CD4-positive, alpha-beta memory T cell (primary cell): ENCODE measurements around the gene USP4. TPM values are rescaled to one million over a fixed set of nuclear protein-coding genes. Genes with fewer than 3 reads are reported as not detected.
A peak's percentile ranks its signal among the peaks of the same experiment; 100 is the strongest.
"Not testable (repeated sequence)": the region's sequence is repeated elsewhere in the genome, so short reads cannot be mapped to it uniquely, and the experiment has no call there.

Experiments used
- CTCF ChIA-PET: fragments of 350-600 bp; sonication (Branson Sonifier 250); formaldehyde crosslinking; loops from one replicate; lab custom pipeline; 2021; ENCODE audit warnings: inconsistent platforms; ENCODE audit not compliant: partially characterized antibody; lab: Charles Lee
- POLR2A ChIA-PET: fragments of 350-600 bp; sonication (Branson Sonifier 250); formaldehyde crosslinking; loops from one replicate; lab custom pipeline; 2021; ENCODE audit not compliant: partially characterized antibody; lab: Charles Lee
- DNase-seq, 5 donors: peaks; one replicate each; pipeline versions ENCODE4 v3.0.0 to v3.0.0-alpha.2; 2020 to 2022; ENCODE audit warnings: mixed read lengths in 1 of 5
- H3K27ac ChIP-seq: one replicate; pipeline ENCODE4 v1.7.0; 2013; ENCODE audit warnings: low read depth, low read length
- H3K27me3 ChIP-seq: 2 replicates; pipeline ENCODE4 v1.7.0; 2013; ENCODE audit warnings: mild to moderate bottlenecking, low read length, moderate library complexity; ENCODE audit not compliant: insufficient read depth
- H3K36me3 ChIP-seq: 2 replicates; pipeline ENCODE4 v1.7.0; 2013; ENCODE audit warnings: mild to moderate bottlenecking, low read length, moderate library complexity; ENCODE audit not compliant: insufficient read depth
- H3K4me1 ChIP-seq: 2 replicates; pipeline ENCODE4 v1.7.0; 2013; ENCODE audit warnings: mild to moderate bottlenecking, low read length, moderate library complexity; ENCODE audit not compliant: insufficient read depth
- H3K4me3 ChIP-seq, 2 donors: one replicate each; pipeline ENCODE4 v1.7.0; 2013; ENCODE audit warnings: low read length in 2 of 2, mild to moderate bottlenecking in 1 of 2
- H3K9me3 ChIP-seq, 2 donors: one replicate each; pipeline ENCODE4 v1.7.0; 2013; ENCODE audit warnings: low read length in 2 of 2, control low read depth in 1 of 2; ENCODE audit not compliant: control insufficient read depth in 1 of 2
- H3K27ac Mint-ChIP-seq, 7 donors: one replicate each; pipeline ENCODE4 v1.8.0; 2020 to 2021; ENCODE audit warnings: mixed read lengths in 7 of 7, mild to moderate bottlenecking in 6 of 7, inconsistent platforms in 3 of 7, moderate library complexity in 3 of 7
- H3K27me3 Mint-ChIP-seq, 2 donors: one replicate each; pipeline ENCODE4 v1.8.0; 2020 to 2021; ENCODE audit warnings: mixed read lengths in 2 of 2
- H3K36me3 Mint-ChIP-seq, 2 donors: one replicate each; pipeline ENCODE4 v1.8.0; 2020 to 2021; ENCODE audit warnings: mixed read lengths in 2 of 2, inconsistent platforms in 1 of 2, mild to moderate bottlenecking in 1 of 2
- H3K4me1 Mint-ChIP-seq, 4 donors: one replicate each; pipeline ENCODE4 v1.8.0; 2020 to 2021; ENCODE audit warnings: mixed read lengths in 4 of 4, mild to moderate bottlenecking in 1 of 4
- H3K4me3 Mint-ChIP-seq, 8 donors: one replicate each; pipeline ENCODE4 v1.8.0; 2020 to 2021; ENCODE audit warnings: mixed read lengths in 8 of 8, mild to moderate bottlenecking in 7 of 8, moderate library complexity in 6 of 8, inconsistent platforms in 3 of 8
- H3K9me3 Mint-ChIP-seq, 8 donors: one replicate each; pipeline ENCODE4 v1.8.0; 2020 to 2021; ENCODE audit warnings: mixed read lengths in 8 of 8, mild to moderate bottlenecking in 5 of 8, inconsistent platforms in 3 of 8, moderate library complexity in 1 of 8
- intact Hi-C: fragments of 100-400 bp; cut with micrococcal nuclease; formaldehyde crosslinking; loops from one replicate; pipeline ENCODE4 v1.15.1; 2023
- polyA plus RNA-seq, 2 donors: library from polyadenylated mRNA; unstranded; fragments of 300-500 nt; fragmentation: Illumina TruSeq; gene quantifications; one replicate each; pipeline ENCODE4 v1.2.3, GENCODE V29; 2021
- total RNA-seq, 2 experiments: library from RNA; stranded (reverse); gene quantifications; one replicate each; pipeline ENCODE4 v1.2.3, GENCODE V29; 2021

USP4 gene
- total and polyA plus RNA-seq, 4 experiments from 2014 or later = 73.2 to 114 (median 93.0) TPM

DNA sequence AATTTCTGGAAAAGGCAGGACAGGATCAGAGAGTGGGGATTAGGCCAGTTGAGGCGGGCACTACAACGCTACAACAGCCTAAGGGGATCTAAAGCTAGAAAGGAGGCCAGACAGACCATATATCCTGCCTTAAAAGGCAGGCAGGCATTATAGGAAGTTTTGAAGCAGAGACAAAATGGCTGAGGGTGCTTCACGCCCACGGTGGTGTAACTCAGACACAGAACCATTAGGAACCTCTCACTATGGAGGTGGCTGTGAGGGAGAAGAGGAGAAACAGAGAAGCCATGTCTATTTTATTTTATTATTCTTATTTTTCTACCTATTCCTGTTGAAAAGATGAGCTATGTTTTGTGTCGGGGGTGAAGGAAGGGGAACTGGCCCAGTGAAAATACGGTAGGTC is 2.1 kb upstream of the USP4 start:
- no peaks in the 10 kb centered on the region for H3K27me3 Mint-ChIP-seq
- ChIA-PET POLR2A (interaction anchor here (0.8 to 1.2 kb wide), 4 partner anchors 9 to 74 kb away, joined by 3 to 4 read pairs (median 4); partner anchors contain the start of genes RHOA and TCTA), CTCF (interaction anchor here (1.7 to 2.2 kb wide), 2 partner anchors 10 to 107 kb away, joined by 7 read pairs; no protein-coding TSS in a partner anchor)
- no peak for DNase-seq
- H3K4me3 Mint-ChIP-seq = peak overlapping the region in 5 of 8 donors; percentile 22 to 43 (median 35)
- peaks cover 26 to 50% (median 39%) of the 10 kb centered on the region in 4 donors for H3K4me1 Mint-ChIP-seq
- H3K9me3 ChIP-seq = no peaks in the 10 kb centered on the region
- H3K36me3 Mint-ChIP-seq = peaks cover 3 to 11% of the 10 kb centered on the region in 2 donors
- no peak overlapping the region for H3K27ac ChIP-seq
- no peak overlapping the region for H3K4me3 ChIP-seq
- peak overlapping the region; percentile 43 to 97 (median 85) for H3K27ac Mint-ChIP-seq
- H3K9me3 Mint-ChIP-seq = no peaks in the 10 kb centered on the region
- no peaks in the 10 kb centered on the region for H3K27me3 ChIP-seq
- no peaks in the 10 kb centered on the region for H3K36me3 ChIP-seq
- peaks cover 50% of the 10 kb centered on the region for H3K4me1 ChIP-seq
- intact Hi-C loops = loop anchor here (5.0 to 10.0 kb wide), 2 partner anchors 317 to 330 kb away; partner anchors contain the start of genes APEH, IMPDH2 and NDUFAF3

GRCh38 chr3:49339581-49339940 is 292 bp downstream of the USP4 start:
- CTCF ChIA-PET = interaction anchor here (0.9 to 9.4 kb wide), 28 partner anchors 10 to 240 kb away, joined by 3 to 147 read pairs (median 6); partner anchors contain the start of genes DAG1, GPX1, KLHDC8B and NICN1
- H3K27me3 ChIP-seq = no peaks in the 10 kb centered on the region
- POLR2A ChIA-PET = interaction anchor here (0.6 to 3.1 kb wide), 47 partner anchors 8 to 959 kb away, joined by 3 to 179 read pairs (median 6); partner anchors contain the start of genes AMIGO3, APEH, ARIH2 and C3orf62
- H3K9me3 ChIP-seq = no peaks in the 10 kb centered on the region
- H3K27me3 Mint-ChIP-seq = no peaks in the 10 kb centered on the region
- H3K9me3 Mint-ChIP-seq = peaks cover 0 to 2% (median 0%) of the 10 kb centered on the region in 8 donors
- H3K4me3 ChIP-seq = peak overlapping the region; percentile 63 to 81
- H3K27ac ChIP-seq = peak overlapping the region; percentile 92
- H3K36me3 ChIP-seq = peaks cover 8% of the 10 kb centered on the region
- peaks cover 8 to 23% of the 10 kb centered on the region in 2 donors for H3K36me3 Mint-ChIP-seq
- peak in 1 of 5 donors; percentile 48 for DNase-seq
- intact Hi-C loops = no loop called here
- peak overlapping the region; percentile 96 to 100 (median 98) for H3K27ac Mint-ChIP-seq
- H3K4me1 ChIP-seq = peaks cover 53% of the 10 kb centered on the region
- H3K4me1 Mint-ChIP-seq = peaks cover 24 to 53% (median 40%) of the 10 kb centered on the region in 4 donors
- H3K4me3 Mint-ChIP-seq = peak overlapping the region; percentile 91 to 97 (median 94)

DNA sequence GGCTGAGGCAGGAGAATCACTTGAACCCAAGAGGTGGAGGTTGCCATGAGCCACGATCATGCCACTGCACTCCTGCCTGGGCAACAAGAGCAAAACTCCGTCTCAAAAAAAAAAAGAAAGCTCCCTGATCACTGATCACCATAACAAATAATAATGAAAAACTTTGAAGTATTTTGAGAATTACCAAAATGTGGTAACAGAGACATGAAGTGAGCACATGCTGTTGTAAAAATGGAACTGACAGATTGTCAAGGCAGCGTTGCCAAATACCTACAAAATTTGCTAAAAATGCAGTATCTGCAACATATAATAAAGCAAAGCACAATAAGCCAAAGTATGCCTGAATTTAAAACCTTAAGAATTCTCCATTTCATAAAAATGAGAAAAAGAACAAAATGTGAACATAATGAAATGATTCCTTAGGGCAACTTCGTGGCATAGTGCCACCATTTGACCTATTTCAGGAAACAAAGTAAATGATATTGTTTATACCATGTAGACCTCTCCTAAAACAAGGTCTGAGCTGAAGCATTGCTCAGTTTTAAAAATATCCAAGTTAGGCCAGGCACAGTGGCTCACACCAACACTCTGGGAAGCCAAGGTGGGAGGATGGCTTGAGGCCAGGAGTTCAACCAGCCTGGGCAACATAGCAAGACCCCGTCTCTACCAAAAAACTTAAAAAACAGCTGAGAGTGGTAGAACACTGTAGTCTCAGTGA is 5.8 kb downstream of the USP4 start:
- Mint-ChIP-seq H3K4me3 (no peak overlapping the region), H3K9me3 (peaks cover 0 to 2% (median 0%) of the 10 kb centered on the region in 8 donors), H3K4me1 (peaks cover 20 to 47% (median 34%) of the 10 kb centered on the region in 4 donors), H3K27me3 (no peaks in the 10 kb centered on the region), H3K36me3 (peaks cover 23 to 56% of the 10 kb centered on the region in 2 donors), H3K27ac (peak overlapping the region; percentile 61 to 96 (median 92))
- intact Hi-C loops = no loop called here
- no peak overlapping the region for H3K27ac ChIP-seq
- H3K4me1 ChIP-seq = peaks cover 39% of the 10 kb centered on the region
- H3K36me3 ChIP-seq = peaks cover 28% of the 10 kb centered on the region
- H3K4me3 ChIP-seq = no peak overlapping the region
- DNase-seq = no peak
- ChIA-PET CTCF (interaction anchor here (1.1 to 9.4 kb wide), 4 partner anchors 8 to 114 kb away, joined by 3 to 147 read pairs (median 4); partner anchors contain the start of gene TCTA), POLR2A (interaction anchor here (1.4 kb wide), 2 partner anchors 8 to 11 kb away, joined by 4 read pairs; no protein-coding TSS in a partner anchor)
- no peaks in the 10 kb centered on the region for H3K9me3 ChIP-seq
- H3K27me3 ChIP-seq = no peaks in the 10 kb centered on the region

DNA sequence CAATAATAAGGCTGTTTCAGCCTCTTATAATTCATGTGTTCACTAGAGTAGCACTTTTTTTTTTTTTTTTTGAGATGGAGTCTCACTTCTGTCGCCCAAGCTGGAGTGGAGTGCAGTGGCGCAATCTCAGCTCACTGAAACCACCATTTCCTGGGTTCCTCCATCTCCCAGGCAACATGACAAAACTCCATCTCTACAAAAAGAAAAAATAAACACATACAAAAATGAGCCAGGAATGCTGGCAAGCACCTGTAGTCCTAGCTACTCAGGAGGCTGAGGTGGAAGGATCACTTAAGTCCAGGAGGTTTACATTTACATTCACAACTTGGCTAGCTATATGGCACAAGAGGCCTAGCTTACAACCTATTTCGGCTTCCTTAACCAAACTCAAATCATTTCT is 6.8 kb downstream of the USP4 start:
- peak overlapping the region in 7 of 8 donors; percentile 29 to 69 (median 46) for H3K4me3 Mint-ChIP-seq

DNA sequence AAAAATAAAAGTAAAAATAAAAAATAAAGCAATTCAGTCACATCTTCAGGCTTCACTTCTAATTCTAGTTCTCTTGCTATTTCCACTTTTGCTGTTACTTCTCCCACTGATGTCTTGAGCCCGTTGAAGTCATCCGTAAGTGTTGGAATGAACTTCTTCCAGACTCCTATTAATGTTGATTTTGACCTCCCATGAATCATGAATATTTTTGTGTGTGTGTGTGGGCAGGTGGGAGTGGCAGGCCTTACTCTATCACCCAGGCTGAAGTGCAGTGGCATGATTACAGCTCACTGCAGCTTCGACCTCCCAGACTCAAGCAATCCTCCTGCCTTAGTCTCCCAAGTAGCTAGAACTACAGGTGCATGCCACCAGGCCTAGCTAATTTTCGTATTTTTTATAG is 10.7 kb downstream of the USP4 start:
- intact Hi-C loops = no loop called here
- no peaks in the 10 kb centered on the region for H3K27me3 Mint-ChIP-seq
- ChIA-PET POLR2A (interaction anchor here (1.6 kb wide), 1 partner anchor 11 kb away, joined by 7 read pairs; the partner anchor contains the start of gene USP4), CTCF (interaction anchor here (2.8 kb wide), 1 partner anchor 11 kb away, joined by 8 read pairs; the partner anchor contains the start of gene USP4)
- H3K4me3 Mint-ChIP-seq = no peak overlapping the region
- H3K36me3 Mint-ChIP-seq = peaks cover 47 to 75% of the 10 kb centered on the region in 2 donors
- H3K4me1 ChIP-seq = peaks cover 12% of the 10 kb centered on the region
- H3K27me3 ChIP-seq = no peaks in the 10 kb centered on the region
- H3K27ac Mint-ChIP-seq = peak overlapping the region in 2 of 7 donors; percentile 22 to 68
- H3K9me3 ChIP-seq = no peaks in the 10 kb centered on the region
- no peaks in the 10 kb centered on the region for H3K9me3 Mint-ChIP-seq
- no peak overlapping the region for H3K4me3 ChIP-seq
- no peak for DNase-seq
- H3K36me3 ChIP-seq = peaks cover 52% of the 10 kb centered on the region
- no peak overlapping the region for H3K27ac ChIP-seq
- H3K4me1 Mint-ChIP-seq = peaks cover 12 to 22% (median 17%) of the 10 kb centered on the region in 4 donors

More for the DNA sequence above, 6.8 kb downstream of the USP4 start:
- Histone ChIP-seq H3K9me3 (no peaks in the 10 kb centered on the region), H3K4me1 (peaks cover 29% of the 10 kb centered on the region), H3K27ac (peak overlapping the region; percentile 25), H3K36me3 (peaks cover 31% of the 10 kb centered on the region), H3K4me3 (no peak overlapping the region), H3K27me3 (no peaks in the 10 kb centered on the region)
- POLR2A ChIA-PET = interaction anchor here (1.1 to 1.4 kb wide), 3 partner anchors 9 to 80 kb away, joined by 4 read pairs; partner anchors contain the start of genes RHOA and TCTA
- Mint-ChIP-seq H3K36me3 (peaks cover 25 to 59% of the 10 kb centered on the region in 2 donors), H3K9me3 (peaks cover 0 to 2% (median 0%) of the 10 kb centered on the region in 8 donors), H3K27me3 (no peaks in the 10 kb centered on the region), H3K27ac (peak overlapping the region; percentile 88 to 96 (median 94)), H3K4me1 (peaks cover 18 to 37% (median 27%) of the 10 kb centered on the region in 4 donors)
- CTCF ChIA-PET = interaction anchor here (0.9 to 9.4 kb wide), 4 partner anchors 80 to 163 kb away, joined by 3 to 147 read pairs (median 3); partner anchors contain the start of gene TCTA
- DNase-seq = peak in 4 of 5 donors; percentile 36 to 43 (median 40)
- intact Hi-C loops = no loop called here

GRCh38 chr3:49328350-49328749 is 11.5 kb downstream of the USP4 start:
- H3K4me1 Mint-ChIP-seq = peaks cover 11 to 14% (median 13%) of the 10 kb centered on the region in 4 donors
- H3K9me3 ChIP-seq, H3K27me3 Mint-ChIP-seq, DNase-seq, H3K4me3 ChIP-seq, H3K4me3 Mint-ChIP-seq, H3K4me1 ChIP-seq, intact Hi-C loops, H3K9me3 Mint-ChIP-seq, H3K27ac ChIP-seq, H3K27me3 ChIP-seq: not testable (repeated sequence)
- peaks cover 50 to 75% of the 10 kb centered on the region in 2 donors for H3K36me3 Mint-ChIP-seq
- H3K27ac Mint-ChIP-seq = peak overlapping the region in 2 of 7 donors; percentile 32 to 71
- peaks cover 54% of the 10 kb centered on the region for H3K36me3 ChIP-seq
- ChIA-PET CTCF (interaction anchor here (2.8 kb wide), 1 partner anchor 12 kb away, joined by 8 read pairs; the partner anchor contains the start of gene USP4), POLR2A (interaction anchor here (1.9 kb wide), 1 partner anchor 12 kb away, joined by 6 read pairs; the partner anchor contains the start of gene USP4)
